AG08395 (cell line): ENCODE measurements around the gene MAN2A2.
A peak's percentile ranks its signal among the peaks of the same experiment; 100 is the strongest.

Experiments
- DNase-seq: peaks from one replicate; pipeline ENCODE4 v3.0.0; 2012; ENCODE audit warnings: mixed read lengths, low spot score

Gene MAN2A2

GRCh38 chr15:90946538-90946937, 43.4 kb downstream of the MAN2A2 start:
- DNase-seq = no peak

- no peak for DNase-seq
These were observed 44.0 kb downstream of the MAN2A2 start for GRCh38 chr15:90946941-90947576.

- no peak for DNase-seq
These were observed 44.7 kb downstream of the MAN2A2 start for GRCh38 chr15:90947577-90948357.

- no peak for DNase-seq
These were observed 45.4 kb downstream of the MAN2A2 start for GRCh38 chr15:90948506-90948905.

- DNase-seq = no peak
These were observed 47.0 kb downstream of the MAN2A2 start for GRCh38 chr15:90949979-90950675.

GRCh38 chr15:90950676-90951075, 47.6 kb downstream of the MAN2A2 start:
- no peak for DNase-seq

- no peak for DNase-seq
These were observed 50.0 kb downstream of the MAN2A2 start for GRCh38 chr15:90952901-90953677.

- no peak for DNase-seq
These were observed 51.0 kb downstream of the MAN2A2 start for GRCh38 chr15:90953947-90954711.

GRCh38 chr15:90954712-90955623, 51.9 kb downstream of the MAN2A2 start, which contains the start of gene RCCD1:
RCCD1 (plus strand) TSS chr15:90954884; CDS start chr15:90956735, 1,851 bp downstream.
- peak; percentile 98 for DNase-seq

- no peak for DNase-seq
These were observed 52.6 kb downstream of the MAN2A2 start for GRCh38 chr15:90955624-90956273.

GRCh38 chr15:90956274-90957030, 53.4 kb downstream of the MAN2A2 start:
- DNase-seq = peak; percentile 89

GRCh38 chr15:90957031-90957790, 54.1 kb downstream of the MAN2A2 start:
- peak; percentile 17 for DNase-seq

GRCh38 chr15:90957791-90958190, 54.7 kb downstream of the MAN2A2 start:
- no peak for DNase-seq

GRCh38 chr15:90959028-90959595, 56.0 kb downstream of the MAN2A2 start:
- no peak for DNase-seq

GRCh38 chr15:90959894-90960293, 56.8 kb downstream of the MAN2A2 start:
- peak; percentile 70 for DNase-seq

- no peak for DNase-seq
These were observed 57.4 kb downstream of the MAN2A2 start for GRCh38 chr15:90960298-90961091.

GRCh38 chr15:90962021-90962420, 58.9 kb downstream of the MAN2A2 start:
- DNase-seq = no peak
